ENCODE measurements around the gene SLC5A1.

DNA sequence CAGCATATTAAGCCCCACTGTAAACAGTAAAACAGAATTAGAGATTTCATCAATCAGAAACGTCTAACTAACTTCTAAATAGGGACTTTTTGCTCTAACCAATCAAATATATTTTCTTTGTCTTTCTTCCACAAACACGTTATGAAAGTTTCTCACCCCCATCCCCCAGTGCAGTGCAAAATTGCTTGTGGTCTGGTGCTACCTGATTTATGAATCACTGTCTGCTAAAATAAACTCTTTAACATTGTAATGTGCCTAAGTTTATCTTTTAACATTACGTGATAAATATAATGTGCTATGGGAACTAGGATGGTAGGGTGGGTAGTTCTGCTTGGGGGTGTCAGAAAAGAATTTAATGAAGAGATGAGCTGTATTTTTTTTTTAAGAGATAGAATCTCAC, 47.3 kb upstream of the SLC5A1 start:
- TF ChIP-seq, protein P1, sequence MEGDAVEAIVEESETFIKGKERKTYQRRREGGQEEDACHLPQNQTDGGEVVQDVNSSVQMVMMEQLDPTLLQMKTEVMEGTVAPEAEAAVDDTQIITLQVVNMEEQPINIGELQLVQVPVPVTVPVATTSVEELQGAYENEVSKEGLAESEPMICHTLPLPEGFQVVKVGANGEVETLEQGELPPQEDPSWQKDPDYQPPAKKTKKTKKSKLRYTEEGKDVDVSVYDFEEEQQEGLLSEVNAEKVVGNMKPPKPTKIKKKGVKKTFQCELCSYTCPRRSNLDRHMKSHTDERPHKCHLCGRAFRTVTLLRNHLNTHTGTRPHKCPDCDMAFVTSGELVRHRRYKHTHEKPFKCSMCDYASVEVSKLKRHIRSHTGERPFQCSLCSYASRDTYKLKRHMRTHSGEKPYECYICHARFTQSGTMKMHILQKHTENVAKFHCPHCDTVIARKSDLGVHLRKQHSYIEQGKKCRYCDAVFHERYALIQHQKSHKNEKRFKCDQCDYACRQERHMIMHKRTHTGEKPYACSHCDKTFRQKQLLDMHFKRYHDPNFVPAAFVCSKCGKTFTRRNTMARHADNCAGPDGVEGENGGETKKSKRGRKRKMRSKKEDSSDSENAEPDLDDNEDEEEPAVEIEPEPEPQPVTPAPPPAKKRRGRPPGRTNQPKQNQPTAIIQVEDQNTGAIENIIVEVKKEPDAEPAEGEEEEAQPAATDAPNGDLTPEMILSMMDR (IDR thresholded peaks at IDR 0.05 in 8 of 11, conservative IDR thresholded peaks at IDR 0.05 in 3 of 11) = no peak
- no peak for TF ChIP-seq POLR2A (IDR thresholded peaks at IDR 0.05)
- no peak for TF ChIP-seq POLR2AphosphoS5 (IDR thresholded peaks at IDR 0.05)

Data from spleen (tissue), 7 donors.